Measurements from ENCODE around the gene CDH12.
"Not testable (repeated sequence)": the region's sequence is repeated elsewhere in the genome, so short reads cannot be mapped to it uniquely, and the experiment has no call there.

GRCh38 chr5:22156953-22157352 lies 696.2 kb downstream of the CDH12 start:
- TF ChIP-seq CTCF (IDR thresholded peaks at IDR 0.05 in 4 of 5, conservative IDR thresholded peaks at IDR 0.05 in 1 of 5); POLR2A (IDR thresholded peaks at IDR 0.05): not testable (repeated sequence)

Data from gastrocnemius medialis (tissue), 4 donors.